ENCODE results near the gene ASB5.
"Not testable (repeated sequence)": the region's sequence is repeated elsewhere in the genome, so short reads cannot be mapped to it uniquely, and the experiment has no call there.

The ASB5 gene

GRCh38 chr4:176217510-176217909 is 51.5 kb downstream of the ASB5 start:
- DNase-seq = no peak

GRCh38 chr4:176212351-176212750 is 56.7 kb downstream of the ASB5 start:
- DNase-seq = not testable (repeated sequence)

- DNase-seq = no peak
Observed at GRCh38 chr4:176210579-176211296, 58.3 kb downstream of the ASB5 start.

GRCh38 chr4:176210101-176210500 is 58.9 kb downstream of the ASB5 start:
- DNase-seq = no peak

GRCh38 chr4:176209535-176209934 is 59.5 kb downstream of the ASB5 start:
- no peak for DNase-seq

- no peak for DNase-seq
Observed at GRCh38 chr4:176207839-176208238, 61.2 kb downstream of the ASB5 start.

- DNase-seq = no peak
Observed at GRCh38 chr4:176205299-176205698, 63.7 kb downstream of the ASB5 start.

GRCh38 chr4:176198316-176198903 is 70.6 kb downstream of the ASB5 start:
- no peak for DNase-seq

- DNase-seq = peak; percentile 94 to 95
Observed at GRCh38 chr4:176195184-176195978, 73.6 kb downstream of the ASB5 start, which contains the start of gene SPATA4. SPATA4 (minus strand) TSS chr4:176195585; CDS start chr4:176195562, 23 bp downstream.

GRCh38 chr4:176193938-176194337 is 75.1 kb downstream of the ASB5 start:
- DNase-seq = peak; percentile 47 to 48

- DNase-seq = no peak
Observed at GRCh38 chr4:176193126-176193525, 75.9 kb downstream of the ASB5 start.

GRCh38 chr4:176191974-176192373 is 77.0 kb downstream of the ASB5 start:
- no peak for DNase-seq

- DNase-seq = no peak
Observed at GRCh38 chr4:176189891-176190795, 78.9 kb downstream of the ASB5 start.

- DNase-seq = no peak
Observed at GRCh38 chr4:176188654-176189053, 80.4 kb downstream of the ASB5 start.

GRCh38 chr4:176187624-176188023 is 81.4 kb downstream of the ASB5 start:
- DNase-seq = peak in 1 of 2 donors; percentile 10

- DNase-seq = no peak
Observed at GRCh38 chr4:176186671-176187395, 82.2 kb downstream of the ASB5 start.

- no peak for DNase-seq
Observed at GRCh38 chr4:176186067-176186466, 83.0 kb downstream of the ASB5 start.

- DNase-seq = no peak
Observed at GRCh38 chr4:176185051-176185450, 84.0 kb downstream of the ASB5 start.

Measured in stimulated activated CD4-positive, alpha-beta T cell treated with anti-CD3 and anti-CD28 coated beads, Interleukin-2, amount 100 ng/mL, for 24 hours (primary cell).